Activated CD4-positive, CD25-positive, alpha-beta regulatory T cell treated with anti-CD3 and anti-CD28 coated beads, Interleukin-2, amount 50 U/mL, for 16 hours (primary cell): ENCODE measurements around the gene ZBTB46.

Experiments
- DNase-seq: peaks from one replicate; pipeline ENCODE4 v3.0.0-alpha.2; 2020; ENCODE audit warnings: low read depth, low spot score

Gene ZBTB46

GRCh38 chr20:63706852-63707557, 124.1 kb downstream of the ZBTB46 start:
- DNase-seq: no peak

DNA sequence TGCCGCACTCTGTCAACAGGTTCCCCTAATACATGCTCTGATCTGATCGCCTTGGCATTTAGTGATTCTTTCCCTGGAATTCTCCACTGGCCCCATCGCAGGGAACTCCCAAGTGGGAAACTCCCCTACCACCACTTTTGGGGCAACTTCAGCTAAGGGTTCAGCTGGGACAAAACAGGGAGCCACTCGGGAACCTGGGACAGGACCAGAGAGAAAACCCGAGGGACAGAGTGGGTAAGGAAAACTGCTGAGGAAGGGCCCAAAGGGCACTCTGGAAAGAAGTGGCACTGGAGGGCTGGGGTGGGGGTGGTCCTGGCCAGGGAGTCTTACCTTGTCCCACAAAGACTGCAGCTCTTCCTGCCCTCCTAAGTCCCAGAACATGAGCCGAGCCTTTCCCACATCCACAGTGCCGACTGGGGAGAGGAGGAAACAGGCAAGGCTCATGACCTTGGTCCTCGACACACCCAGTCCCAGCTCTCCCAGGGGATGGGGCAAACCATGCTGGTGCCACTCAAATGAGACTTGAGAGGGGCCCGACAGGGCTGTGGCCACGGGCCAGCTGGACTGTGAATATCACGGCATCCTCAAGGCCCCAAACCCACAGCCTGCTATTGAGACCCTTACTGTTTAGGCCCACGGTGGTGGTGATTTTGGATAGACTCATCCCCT, 124.9 kb downstream of the ZBTB46 start:
- no peak for DNase-seq

DNA sequence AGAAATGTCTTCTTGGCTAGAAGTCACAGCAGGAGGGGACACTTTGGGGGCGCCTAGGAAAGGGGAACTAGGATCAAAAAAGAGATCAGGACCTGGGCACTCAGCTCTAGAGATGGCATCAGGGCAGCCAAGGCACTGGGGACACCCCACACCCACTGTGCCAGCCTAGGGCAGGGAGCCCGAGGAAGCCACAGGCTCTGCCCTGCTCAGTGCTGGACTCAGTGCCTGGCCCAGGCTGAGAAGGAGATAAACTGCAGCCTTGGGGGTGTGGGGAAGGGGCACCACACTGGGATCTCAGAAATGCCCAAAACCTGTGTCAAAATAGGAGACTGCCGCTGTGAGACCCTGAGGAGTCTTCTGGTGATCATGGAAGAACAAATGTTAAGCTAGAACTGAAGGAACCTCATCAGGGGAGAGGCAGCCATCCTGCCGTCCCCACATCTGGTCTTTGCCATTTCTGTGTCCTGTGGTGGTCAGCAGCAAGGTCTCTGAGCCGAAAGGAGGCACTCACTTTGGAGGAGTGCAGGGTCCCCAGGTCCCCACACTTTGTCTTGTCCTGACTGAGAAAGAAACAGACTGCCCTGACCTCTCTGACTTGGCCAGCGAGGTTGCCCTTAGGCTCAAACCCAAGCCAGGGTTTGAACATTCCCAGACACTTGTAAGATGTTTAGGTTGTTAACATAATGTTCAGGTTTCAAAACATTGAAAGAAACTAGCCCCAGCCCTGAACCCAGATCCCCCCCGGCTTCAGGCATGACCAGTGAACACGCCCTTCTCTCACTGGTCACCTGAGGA, 125.6 kb downstream of the ZBTB46 start:
- DNase-seq: no peak

DNA sequence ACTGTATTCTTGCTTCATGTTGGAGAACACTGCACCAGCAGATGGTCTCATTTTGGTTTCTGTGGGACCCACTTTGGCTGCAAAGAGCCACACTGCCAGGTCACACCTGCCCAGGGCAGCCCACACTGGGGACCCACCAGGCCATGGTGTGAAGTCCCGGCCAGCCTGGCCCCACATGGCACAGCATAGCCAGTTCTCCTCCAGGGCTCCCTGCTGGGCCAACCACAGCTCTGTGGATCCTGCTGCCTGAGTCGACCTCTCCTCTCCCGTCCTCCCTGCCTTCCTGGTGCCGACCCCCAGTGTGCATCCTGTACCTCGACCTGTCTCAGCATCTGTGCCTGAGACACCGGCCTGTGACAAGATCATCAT, 126.3 kb downstream of the ZBTB46 start:
- no peak for DNase-seq

GRCh38 chr20:63703976-63704748, 126.9 kb downstream of the ZBTB46 start:
- no peak for DNase-seq

DNA sequence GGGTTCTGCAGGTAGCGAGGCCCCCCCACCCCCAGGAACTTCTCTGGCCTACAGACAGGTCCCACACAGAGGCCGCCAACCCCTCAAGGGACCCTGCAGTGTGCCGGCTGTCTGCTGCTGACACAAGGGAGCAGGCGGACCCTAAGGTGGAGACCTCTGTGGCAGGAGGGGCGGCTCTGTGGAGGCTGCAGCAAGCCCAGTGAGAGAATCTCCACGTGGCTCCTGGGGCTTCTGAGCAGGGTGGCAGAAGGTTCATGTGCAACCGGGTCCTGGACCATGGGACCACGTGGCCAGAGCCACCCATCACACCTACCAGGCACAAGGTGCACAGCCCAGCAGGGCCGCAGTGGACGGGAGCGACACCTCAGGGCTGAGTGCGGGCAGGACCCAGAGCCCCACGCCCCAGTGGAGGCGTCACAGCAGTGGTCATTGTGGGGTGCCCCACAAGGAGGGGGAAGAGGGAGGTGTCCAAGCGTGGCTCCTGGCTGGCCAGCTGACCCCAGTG, 127.5 kb downstream of the ZBTB46 start:
- DNase-seq: no peak

- DNase-seq: no peak
These were observed 128.2 kb downstream of the ZBTB46 start for GRCh38 chr20:63702751-63703470.

DNA sequence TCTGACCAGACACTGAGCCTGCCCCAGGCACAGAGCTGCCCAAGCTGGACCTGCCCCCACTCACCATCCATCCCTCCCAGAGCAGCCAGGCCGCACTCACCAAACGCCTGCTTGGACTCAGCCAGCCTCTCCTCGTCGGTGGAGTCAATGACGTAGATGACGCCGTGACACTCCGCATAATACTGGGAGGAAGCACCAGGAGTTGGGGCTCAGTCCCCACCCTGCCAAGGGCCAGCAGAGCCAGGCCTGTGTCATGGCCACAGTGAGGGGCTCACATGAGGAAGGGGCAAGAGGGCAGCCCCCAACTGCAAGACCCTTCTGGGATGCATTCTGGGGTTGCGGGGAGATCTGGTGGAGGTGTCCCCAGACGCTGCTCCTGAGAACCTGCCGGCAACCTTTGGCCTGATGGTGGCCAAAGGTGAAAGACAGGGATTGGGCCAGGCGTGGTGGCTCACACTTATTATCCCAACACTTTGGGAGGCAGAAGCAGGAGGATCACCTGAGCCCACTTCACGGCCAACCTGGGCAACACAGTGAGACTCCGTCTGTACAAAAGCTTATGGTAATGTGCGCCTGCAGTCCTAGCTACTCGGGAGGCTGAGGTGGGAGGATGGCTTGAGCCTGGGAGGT, 128.9 kb downstream of the ZBTB46 start:
- no peak for DNase-seq

- no peak for DNase-seq
These were observed 129.6 kb downstream of the ZBTB46 start for GRCh38 chr20:63701329-63702035.

DNA sequence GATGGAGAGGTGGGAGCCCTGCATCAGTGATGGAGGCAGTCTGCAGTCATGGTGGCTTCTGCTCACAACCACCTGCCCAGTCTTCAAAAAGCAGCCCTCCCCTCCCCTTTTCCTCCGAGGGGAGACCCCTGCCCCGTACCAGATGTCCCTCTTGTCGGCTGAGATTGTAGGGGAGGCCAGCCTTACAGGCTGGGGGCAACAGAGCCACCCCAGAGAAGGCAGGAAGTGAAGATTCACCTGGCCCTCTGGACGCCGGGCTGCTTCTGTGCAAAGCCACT, 130.1 kb downstream of the ZBTB46 start:
- no peak for DNase-seq

- no peak for DNase-seq
These were observed 130.6 kb downstream of the ZBTB46 start for GRCh38 chr20:63700199-63701050.

GRCh38 chr20:63699466-63700198, 131.4 kb downstream of the ZBTB46 start:
- DNase-seq: no peak

GRCh38 chr20:63698739-63699465, 132.2 kb downstream of the ZBTB46 start:
- no peak for DNase-seq

- DNase-seq: no peak
These were observed 133.1 kb downstream of the ZBTB46 start for GRCh38 chr20:63697868-63698545.

DNA sequence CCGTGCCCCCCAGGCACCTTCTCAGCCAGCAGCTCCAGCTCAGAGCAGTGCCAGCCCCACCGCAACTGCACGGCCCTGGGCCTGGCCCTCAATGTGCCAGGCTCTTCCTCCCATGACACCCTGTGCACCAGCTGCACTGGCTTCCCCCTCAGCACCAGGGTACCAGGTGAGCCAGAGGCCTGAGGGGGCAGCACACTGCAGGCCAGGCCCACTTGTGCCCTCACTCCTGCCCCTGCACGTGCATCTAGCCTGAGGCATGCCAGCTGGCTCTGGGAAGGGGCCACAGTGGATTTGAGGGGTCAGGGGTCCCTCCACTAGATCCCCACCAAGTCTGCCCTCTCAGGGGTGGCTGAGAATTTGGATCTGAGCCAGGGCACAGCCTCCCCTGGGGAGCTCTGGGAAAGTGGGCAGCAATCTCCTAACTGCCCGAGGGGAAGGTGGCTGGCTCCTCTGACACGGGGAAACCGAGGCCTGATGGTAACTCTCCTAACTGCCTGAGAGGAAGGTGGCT, 133.7 kb downstream of the ZBTB46 start:
- no peak for DNase-seq

GRCh38 chr20:63696628-63697356, 134.3 kb downstream of the ZBTB46 start, which contains the start of gene TNFRSF6B:
Gene TNFRSF6B, plus strand, starts transcription at chr20:63696652. Its CDS starts 116 bp downstream, at chr20:63696768.
- DNase-seq: no peak
